SW480 (cell line): Measurements from ENCODE around the gene CBY3.
A peak's percentile ranks its signal among the peaks of the same experiment; 100 is the strongest.
"Not testable (repeated sequence)": the region's sequence is repeated elsewhere in the genome, so short reads cannot be mapped to it uniquely, and the experiment has no call there.

Experiments used
- DNase-seq: peaks from one replicate; pipeline ENCODE4 v3.0.0-alpha.2; 2016; ENCODE audit warnings: low spot score

Gene CBY3

DNA sequence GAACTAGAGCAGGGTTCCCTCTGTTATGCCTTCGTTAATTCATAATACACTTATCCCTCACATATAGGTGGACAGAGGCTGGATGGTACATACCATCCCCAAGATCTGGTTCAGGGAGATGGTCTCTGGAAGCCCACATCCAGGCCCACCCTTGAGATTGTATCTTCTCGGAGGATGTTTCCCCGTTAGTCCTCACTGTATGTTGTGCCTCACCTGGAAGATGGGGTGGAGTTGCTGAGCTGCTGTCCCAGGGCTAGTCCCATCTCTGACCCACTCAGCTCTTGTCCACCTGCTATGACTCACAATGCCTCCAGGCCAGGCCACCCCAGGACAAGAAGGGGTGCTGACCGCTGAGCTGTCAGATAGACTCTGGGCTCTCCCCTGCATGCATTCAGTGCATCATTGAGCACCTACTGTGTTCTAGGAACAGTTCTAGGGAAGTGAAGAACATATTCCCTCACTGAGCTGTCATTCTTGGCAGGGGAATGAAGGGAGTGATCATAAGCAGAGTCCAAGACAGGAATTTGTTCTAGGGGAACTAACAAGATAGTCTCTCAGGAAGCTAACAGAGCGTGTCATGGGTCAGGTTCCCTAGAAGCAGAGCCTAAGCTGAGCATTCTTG is at the start of gene CBY3:
CBY3 (minus strand) TSS at position 255 of the 622 bp plus-strand sequence; CDS start at position 139, 116 bp downstream.
- no peak for DNase-seq

DNA sequence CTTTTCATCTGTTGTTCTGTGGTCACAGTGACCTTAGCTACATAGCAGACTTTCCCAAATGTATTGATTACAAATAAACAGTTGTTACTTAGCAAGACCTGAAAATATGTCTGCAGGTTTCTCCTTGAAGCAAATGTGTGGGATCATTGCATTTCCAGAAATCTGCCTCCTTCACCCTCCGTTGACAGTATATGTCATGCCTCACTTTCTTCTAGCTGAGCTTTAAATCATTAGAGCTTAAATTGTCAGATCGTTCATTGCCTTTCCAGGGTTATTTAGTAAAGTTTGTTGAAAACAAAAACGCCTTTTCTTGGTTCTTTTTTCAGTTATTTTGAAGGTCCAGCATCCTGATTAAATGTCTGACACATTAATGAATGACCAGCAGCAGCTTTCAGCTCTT is 49.5 kb upstream of the CBY3 start:
- DNase-seq, result no peak

DNA sequence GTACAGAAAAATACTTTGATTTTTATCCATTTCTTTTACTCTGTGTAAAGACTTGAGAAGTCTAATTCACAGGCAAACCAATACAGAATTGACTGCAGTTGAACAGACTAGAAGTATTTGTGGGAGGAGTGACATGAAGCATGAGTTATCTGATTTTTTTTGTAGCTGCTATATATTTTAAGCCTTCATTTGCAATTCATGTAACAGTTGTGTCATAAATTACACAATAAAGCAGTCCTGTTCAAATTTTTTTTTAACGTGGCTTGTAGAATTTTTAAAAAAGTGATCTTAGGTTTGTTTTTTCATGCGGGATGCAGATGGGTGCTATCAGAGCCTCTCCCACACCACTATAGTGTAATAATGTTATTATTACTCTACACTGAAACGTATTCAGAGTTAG is 48.9 kb upstream of the CBY3 start:
- no peak for DNase-seq

DNA sequence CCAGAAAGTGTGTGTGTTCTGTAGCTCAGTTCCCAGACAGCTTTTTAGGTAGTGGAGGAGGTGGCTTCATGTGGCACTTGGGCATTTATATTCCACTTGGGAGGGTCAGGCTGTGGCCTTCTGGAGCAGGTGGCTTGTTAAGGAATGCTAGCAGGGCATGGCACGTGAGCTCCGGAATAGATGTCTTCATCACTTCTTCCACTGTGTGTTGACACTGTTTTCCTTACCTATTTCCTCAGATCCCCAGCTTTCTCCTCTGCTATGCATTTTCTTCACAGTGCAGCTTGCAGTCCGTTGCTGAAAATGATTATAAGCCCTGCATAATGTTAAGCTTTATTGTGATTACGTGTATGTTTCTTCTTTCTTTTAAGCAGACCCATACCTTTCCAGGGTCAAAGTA is 48.5 kb upstream of the CBY3 start:
- no peak for DNase-seq

DNA sequence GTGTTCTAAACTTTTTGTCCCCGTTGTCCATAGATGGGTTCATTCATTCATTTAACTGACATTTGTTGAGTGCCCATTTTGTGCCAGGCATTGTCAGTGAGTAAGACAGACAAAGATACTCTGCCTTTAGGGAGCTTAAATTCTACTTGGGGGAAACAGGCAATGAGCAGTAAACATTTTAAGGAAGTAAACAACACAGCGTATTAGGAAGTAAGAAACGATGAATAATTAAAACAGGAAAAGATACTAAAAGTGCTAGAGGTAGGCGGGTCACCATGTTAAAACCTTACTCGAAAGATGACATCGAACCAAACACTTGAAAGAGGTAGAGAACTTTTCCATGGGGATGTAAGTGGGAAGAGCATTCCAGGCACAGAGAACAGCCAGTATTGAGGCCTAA is 46.3 kb upstream of the CBY3 start:
- DNase-seq, result no peak

DNA sequence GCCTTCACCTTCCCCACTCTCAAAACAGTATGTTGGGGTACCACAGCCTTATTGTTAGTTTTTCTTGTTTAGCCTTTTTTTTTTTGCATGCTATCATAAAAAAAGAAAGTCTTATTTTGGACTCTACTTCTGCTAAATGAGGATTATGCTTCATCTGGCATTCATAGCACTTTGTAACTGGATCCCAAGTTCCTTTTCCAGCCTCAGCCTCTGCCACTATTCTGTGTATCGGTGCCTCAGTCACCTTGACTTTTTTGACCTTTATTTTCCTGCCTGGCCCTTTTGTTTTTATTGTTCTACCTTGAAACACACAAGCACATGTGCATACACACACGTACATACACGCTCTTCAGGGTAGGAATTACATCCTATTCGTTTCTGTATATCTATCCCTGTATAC is 43.3 kb upstream of the CBY3 start:
- no peak for DNase-seq

DNA sequence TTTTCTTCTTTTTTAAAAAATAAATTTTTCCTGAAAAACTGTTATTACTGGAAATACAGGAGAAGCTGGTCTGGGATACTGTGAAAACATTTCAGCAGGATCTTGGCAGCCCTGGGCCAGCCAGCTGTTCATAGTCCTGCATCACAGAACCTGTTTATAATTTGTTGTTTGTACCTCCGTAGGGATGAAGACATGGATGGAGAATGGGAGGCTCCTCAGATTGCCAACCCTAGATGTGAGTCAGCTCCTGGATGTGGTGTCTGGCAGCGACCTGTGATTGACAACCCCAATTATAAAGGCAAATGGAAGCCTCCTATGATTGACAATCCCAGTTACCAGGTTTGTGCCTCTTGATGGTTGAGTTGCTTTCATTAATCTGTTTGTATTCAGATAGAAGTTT is 39.4 kb upstream of the CBY3 start:
- DNase-seq, result no peak

DNA sequence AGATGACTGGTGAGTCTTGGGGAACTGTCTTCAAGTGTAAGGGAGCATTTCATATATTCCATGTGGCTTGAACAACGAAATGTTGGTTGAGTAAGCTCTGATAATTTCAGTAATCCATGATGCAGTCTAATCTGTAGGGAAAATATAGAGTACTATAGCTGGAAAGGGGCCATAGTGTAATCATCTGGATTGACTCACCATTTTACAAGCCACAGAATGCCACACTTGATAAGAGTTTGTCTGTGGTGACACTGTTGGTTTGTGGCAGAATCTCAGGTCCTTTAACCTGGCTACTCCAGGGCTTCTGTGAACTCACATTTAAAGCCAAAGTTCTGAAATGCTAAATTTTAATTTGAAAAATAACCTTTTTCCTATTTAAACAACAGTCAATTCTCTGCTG is 35.5 kb upstream of the CBY3 start:
- DNase-seq, result no peak

DNA sequence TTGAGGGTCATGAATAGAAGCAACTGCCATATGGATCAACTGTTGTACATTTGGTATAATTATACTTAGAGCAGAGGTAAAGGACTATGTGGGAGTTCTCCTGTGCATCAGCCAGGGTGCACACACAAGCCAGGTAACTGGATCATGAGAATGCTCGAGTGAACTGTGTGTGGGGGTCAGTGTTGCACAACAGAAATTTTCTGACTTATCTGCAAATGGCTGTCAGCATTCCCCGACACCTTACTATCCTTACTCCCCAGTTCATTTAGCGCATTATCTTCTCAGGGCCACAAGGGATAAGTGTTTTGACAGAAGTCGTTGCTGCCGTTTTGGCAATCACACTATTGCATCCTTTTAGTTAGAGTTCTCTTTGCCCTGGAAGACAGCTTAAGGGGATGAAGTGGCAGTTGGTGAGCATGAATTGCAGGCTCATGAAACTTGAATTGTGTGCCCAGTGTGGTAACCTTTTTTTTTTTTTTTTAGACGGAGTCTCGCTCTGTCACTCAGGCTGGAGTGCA is 19.6 kb upstream of the CBY3 start:
- DNase-seq, result no peak

DNA sequence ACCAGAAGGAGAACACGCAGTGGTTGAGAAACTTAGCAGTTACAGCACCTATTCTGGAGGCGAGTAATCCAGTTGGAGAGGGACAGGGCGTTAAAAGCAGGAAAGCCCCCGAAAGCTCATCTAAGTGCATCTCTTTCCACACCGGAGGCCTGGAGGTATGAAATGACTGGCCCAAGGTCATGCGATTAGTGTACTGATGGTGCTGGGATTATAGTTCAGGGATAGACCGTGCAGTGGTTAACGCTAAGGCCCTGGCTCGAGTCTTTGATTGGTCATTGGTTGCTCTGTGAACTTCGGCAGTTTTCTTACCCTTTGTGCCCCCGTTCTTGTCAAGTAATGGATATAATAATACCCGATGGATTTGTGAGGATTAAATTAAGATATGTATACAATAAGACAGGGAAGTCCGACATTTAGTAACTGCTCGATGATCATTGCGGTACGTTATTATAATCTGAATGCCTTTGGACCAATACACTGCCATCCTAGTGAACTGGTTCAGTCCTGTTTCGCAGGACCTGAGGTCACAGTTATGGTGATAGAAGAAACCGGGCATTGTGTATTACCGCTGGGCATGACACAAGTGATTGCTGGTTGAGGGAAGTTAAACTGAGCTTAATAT is 18.9 kb upstream of the CBY3 start:
- DNase-seq, result peak; percentile 52

DNA sequence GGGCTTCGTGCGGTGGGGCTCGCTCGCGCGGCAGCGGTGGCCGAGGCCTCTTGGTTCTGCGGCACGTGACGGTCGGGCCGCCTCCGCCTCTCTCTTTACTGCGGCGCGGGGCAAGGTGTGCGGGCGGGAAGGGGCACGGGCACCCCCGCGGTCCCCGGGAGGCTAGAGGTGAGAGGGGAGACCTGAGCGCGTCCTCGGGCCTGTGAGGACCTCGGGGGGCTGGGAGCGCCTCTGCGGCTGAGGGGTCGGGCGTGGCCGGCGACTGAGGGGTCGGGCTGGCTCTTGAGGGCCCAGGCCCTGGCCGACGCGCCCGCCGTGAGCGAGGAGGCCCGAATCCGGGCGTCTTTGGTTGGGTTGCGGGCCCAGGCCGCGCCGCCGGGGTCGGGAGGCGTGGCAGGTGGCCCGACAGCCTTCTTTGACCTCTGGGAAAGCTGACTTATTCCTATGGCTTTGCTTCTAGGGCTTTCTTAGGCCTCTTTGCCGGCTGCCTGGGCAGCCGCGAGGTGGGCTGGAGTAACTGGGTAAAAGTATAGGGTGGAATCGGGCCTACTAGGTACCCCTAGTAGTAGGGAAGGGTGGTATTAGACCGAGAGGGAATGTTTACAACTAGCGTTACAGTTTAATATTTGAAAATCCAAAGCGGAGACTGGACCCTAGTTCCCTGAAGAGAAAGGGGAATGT is 18.2 kb upstream of the CBY3 start, which contains the start of gene CANX:
CANX (plus strand) TSS at position 33 of the 681 bp plus-strand sequence. CDS start 6,715 bp downstream, outside the sequence.
- DNase-seq, result peak; percentile 22

DNA sequence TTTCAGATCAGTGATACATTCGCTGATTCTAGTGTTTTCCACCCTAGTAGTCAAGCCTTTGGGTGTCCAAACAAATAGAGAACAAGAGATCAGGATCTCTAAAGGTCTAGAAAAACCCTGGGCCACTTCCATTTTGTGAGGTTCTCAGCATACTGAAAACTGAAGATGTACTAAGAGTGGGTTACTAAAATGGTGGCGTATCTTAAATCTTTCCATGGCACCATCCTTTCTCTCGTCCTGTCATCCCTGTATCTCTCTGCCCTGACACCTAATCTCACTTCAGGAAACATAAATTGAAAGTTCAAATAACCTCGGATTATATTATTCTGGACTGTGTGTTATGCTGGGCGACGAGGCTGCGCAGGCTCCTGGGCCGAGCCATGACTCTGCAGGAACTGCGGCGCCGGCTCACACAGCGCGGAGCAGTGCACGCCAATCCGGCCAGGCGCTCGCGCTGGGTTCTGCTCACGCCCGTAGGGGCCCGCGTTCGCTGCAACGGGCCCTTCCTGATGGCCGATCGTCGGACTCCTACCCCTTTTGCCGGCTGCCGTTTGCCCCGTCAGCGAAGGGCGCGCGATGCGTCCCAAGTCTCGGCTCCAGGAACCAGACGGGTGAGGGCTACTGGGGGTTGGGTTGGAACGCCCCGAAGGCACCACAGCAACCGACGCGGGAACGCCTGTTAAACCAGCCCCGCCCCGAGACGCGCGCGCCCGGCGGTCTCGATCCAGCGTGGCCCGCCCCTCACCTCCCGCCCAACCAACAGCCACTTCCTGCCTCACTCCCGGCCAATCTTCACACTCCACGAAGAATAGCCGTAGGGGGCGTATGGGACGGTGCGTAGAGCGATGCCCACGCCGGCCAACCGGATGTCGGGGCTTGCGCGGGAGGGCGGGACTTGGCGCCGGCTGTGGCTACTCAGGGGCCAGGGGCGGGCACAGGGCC is 17.4 kb upstream of the CBY3 start:
- peak; percentile 99 for DNase-seq

DNA sequence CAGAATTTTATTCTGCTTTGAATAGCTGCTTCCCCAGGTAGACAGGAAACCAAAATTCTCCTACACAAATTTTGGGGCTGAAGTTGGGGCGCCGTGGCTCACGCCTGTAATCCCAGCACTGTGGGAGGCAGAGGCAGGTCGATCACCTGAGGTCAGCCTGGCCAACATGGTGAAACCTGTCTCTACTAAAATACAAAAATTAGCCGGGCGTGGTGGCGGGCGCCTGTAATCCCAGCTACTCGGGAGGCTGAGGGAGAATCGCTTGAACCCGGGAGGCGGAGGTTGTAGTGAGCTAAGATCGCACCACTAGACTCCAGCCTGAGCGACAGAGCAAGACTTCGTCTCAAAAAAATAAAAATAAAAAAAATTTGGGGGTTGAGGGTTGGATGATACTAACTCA is 16.7 kb upstream of the CBY3 start:
- not testable (repeated sequence) for DNase-seq

DNA sequence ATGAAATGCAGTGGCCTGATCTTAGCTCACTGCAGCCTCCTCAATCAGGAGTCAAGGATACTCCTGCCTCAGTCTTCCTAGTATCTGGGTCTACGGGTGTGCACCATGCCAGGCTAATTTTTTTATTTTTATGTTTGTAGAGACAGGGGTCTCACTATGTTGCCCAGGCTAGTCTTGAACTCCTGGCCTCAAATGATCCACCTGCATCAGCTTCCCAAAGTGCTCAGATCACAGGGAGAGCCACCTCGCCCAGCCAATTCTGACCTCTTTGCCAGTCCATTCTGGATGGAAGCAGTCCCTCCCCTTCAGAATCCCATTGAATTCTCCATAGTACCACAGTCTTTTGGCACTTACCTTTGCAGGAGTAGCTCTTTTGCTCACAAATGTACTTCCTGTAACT is 16.3 kb upstream of the CBY3 start:
- DNase-seq, result no peak

DNA sequence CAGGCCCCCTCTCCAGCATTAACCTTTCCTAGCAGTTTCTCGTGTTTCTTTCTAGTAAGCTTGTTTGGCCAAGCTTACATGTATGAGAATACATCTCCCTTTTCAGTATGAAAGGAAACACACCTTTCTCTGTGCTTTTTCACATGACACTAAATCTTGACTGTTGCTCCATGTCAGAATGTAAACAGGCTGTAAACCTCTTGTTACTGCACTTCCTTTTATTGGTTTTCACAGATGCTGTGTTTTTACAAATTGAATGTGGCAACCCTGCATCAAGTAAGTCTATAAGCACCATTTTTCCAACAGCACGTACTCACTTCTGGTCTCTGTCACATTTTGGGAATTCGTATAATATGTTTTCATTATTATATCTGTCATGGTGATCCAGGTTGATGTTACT is 15.8 kb upstream of the CBY3 start:
- no peak for DNase-seq

DNA sequence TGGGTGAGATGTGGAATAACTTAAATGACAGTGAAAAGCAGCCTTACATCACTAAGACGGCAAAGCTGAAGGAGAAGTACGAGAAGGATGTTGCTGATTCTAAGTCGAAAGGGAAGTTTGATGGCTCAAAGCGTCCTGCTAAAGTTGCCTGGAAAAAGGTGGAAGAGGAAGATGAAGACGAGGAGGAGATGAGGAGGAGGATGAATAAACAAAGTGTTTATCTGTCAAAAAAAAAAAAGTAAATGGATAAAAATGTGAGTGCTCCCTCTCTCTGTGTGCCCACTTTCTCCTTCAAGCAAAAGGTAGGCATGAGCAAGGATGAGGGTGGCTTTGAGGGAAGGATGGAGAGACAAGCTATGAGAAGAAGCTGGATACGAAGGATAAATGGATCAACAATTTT is 13.7 kb upstream of the CBY3 start:
- DNase-seq, result no peak

DNA sequence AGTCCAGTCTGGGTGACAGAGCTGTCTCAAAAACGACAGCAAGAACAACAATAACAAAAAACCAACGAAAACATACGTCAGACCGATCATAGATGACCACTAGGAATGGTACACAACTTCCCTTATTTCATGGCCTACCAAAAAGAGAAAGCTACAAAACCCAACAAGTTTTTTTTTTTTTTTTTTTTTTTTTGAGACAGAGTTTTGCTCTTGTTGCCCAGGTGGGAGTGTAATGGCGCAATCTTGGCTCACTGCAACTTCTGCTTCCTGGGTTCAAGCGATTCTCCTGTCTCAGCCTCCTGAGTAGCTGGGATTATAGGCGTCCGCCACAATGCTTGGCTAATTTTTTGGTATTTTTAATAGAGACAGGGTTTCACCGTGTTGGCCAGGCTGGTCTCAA is 8.4 kb upstream of the CBY3 start:
- not testable (repeated sequence) for DNase-seq

DNA sequence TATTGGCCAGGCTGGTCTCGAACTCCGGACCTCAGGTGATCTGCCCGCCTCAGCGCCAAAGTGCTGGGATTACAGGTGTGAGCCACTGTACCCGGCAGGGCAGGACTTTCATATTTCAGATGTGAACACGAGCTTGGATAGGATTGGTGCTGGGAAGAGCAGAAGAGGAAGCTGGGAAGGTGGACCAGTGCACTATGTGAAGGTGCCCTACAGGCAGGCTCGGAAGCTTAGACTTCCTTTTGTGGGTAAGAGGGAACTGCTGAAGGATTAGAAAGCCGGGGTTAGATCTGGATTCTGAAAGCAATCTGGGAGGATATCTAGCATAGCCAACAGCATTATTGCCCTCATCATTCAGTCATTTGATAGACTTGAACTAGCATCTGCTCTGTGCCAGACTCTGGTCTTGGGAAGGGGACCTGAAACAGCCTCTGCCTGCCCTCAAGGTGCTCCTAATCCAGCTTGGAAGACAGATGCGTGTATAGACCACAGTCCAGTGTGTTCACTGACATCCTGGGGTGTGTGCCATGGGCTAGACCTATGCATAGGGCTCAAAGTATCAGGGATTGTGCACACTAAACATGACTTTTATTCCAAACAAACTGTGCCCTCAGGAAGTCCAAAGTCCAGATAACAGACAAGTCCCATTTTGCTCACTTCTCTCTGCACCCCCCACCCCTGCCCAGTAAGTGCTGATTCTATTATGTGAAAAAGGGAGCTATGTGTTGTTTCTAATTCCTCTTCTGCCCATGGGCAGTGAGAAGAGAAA is 637 bp downstream of the CBY3 start:
- DNase-seq, result no peak

DNA sequence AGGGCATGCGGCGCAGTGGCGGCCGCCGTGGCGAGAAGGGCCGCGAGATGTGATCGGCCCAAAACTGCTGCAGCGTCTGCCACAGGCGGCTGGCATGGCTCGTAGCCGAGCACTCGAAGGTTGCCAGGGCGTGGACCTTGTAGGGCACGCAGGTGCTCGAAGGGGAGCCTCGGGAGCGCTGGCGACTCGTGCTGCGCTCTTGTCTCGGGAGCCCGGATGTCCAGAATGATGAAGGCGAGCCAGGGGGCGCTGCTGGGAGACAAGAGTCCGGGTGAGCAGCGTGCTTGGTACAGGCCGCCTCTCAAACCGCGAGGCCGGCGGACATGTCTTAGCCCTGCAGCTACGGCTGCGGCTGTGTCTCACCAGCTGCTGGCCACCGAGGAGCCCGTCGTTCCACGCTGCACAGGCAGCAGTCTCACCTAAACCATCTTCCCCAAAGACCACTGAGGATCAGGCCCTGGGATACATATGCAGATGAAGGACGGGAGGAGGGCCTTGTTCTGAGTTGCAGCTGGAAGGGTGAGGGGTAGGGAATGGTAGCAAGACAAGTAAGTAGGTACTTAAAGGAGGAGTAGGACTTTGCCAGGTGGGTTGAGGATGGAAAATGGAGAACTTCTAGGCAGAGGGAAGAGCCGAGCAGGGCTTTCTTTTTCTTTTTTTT is 1.7 kb downstream of the CBY3 start:
- DNase-seq, result no peak

DNA sequence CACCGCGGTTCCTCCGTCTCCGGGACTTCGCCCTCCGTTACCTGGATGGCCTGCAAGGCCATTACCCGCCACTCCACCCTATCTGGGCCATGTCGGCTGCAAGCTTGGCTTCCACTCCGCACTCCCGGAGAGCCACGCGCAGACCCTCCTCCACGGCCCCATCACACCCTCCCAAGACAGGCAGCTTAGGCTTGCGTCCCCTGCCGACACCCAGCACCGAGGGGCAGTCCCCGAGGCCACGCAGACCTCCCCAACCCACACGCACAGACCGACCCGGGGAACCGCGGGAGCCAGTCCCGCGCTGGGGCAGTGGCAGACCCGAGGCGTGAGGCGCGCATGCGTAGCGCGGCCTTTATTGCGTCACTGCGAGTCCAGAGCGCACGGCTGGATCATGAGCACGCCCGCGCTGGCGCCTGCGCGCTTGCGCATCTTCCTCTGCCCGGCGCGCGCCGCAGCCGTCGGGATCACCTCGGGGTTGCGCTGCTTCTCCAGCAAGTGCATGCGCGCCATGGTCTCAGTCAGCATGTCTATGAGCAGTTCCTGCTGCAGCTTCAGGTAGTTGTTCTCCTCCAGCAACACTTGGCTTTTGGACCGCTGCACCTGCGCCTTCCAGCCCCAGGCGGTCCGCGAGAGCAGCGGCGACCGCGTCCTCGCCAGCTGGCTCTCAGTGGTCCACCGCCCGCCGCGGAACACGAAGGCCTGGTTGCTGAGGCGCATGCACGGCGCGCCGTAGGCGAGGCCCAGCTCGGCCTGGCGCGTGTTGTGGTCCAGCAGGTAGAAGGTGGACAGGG is 2.4 kb downstream of the CBY3 start:
- peak; percentile 94 for DNase-seq
